Kidney epithelial cell (primary cell): ENCODE data around the gene GOPC. TPM values are rescaled to one million over a fixed set of nuclear protein-coding genes. Genes with fewer than 3 reads are reported as not detected.

Experiments used
- DNase-seq: peaks from one replicate; pipeline ENCODE4 v3.0.0-alpha.2; 2010; ENCODE audit warnings: low read depth
- H3K27me3 ChIP-seq: 2 replicates; pipeline ENCODE4 v1.6.0; 2011; ENCODE audit warnings: low read length; ENCODE audit not compliant: control insufficient read depth, insufficient read depth
- H3K36me3 ChIP-seq: 2 replicates; pipeline ENCODE4 v1.5.1; 2011; ENCODE audit warnings: low read length; ENCODE audit not compliant: control insufficient read depth, insufficient read depth
- H3K4me3 ChIP-seq: 2 replicates; pipeline ENCODE4 v1.5.1; 2011; ENCODE audit warnings: low read depth, mild to moderate bottlenecking, control low read depth, low read length
- CTCF ChIP-seq: IDR thresholded peaks from 2 replicates; pipeline ENCODE4 v1.5.1; 2011; ENCODE audit warnings: mild to moderate bottlenecking, moderate library complexity, low read length, control low read depth, inconsistent platforms; ENCODE audit not compliant: insufficient read depth, poor library complexity, severe bottlenecking
- total RNA-seq: library from RNA; depleted of rRNA; stranded (reverse); fragments of >200 nt; gene quantifications from 2 replicates; pipeline ENCODE4 v1.2.3, GENCODE V29; 2015

The GOPC gene
- total RNA-seq, 1 donor from 2014 or later: 25.9 TPM

- H3K4me3 ChIP-seq: no peak overlapping the region
- H3K36me3 ChIP-seq: no peaks in the 10 kb centered on the region
- no peak for TF ChIP-seq CTCF
- no peaks in the 10 kb centered on the region for H3K27me3 ChIP-seq
- no peak for DNase-seq
Measured at GRCh38 chr6:117534974-117535373, 67.3 kb downstream of the GOPC start.

DNA sequence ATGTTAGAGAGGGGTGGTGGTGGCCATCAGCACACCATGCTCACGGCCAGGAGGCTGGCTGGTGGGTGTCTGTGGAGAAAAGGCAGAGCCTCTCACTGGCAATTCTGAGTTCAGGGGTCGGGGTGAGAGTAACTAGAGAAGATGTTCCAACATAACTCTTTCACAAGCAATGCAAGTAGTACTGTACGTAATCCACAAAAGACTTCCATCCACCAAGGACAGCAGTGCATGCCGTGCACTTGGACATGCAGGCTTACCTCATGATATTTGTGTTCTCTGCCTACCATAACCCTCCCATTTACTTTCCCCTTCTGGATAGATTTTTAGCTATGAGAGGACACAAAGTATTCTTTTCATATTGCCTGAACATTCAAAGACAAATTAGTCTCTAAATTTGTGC lies 68.5 kb downstream of the GOPC start:
- DNase-seq: no peak
- Histone ChIP-seq H3K27me3 (no peaks in the 10 kb centered on the region), H3K36me3 (no peaks in the 10 kb centered on the region), H3K4me3 (no peak overlapping the region)
- TF ChIP-seq CTCF: no peak

- H3K4me3 ChIP-seq: no peak overlapping the region
Measured at GRCh38 chr6:117531809-117532725, 70.2 kb downstream of the GOPC start.

DNA sequence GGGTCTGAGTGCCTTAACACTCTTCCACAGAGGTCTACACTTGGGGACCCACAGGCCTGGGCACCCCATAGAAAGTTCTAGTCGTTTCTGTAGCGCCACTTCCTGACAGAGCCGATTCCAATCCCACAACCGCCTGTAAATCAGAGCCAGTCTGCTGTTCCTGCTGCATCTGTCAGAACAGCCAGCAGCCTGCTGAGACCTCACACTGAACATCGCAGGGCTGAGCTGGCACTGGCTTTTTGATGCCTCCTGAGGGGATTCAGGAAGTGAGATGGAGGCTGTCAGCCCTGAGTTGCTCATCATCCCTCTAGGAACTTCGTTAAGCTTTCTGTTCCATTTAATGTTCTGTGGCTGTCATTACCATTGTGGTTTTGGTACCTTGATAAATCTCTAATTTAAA lies 71.0 kb downstream of the GOPC start:
- no peak for TF ChIP-seq CTCF
- DNase-seq: no peak
- no peaks in the 10 kb centered on the region for H3K36me3 ChIP-seq

More at GRCh38 chr6:117531809-117532725, 70.2 kb downstream of the GOPC start:
- Histone ChIP-seq H3K36me3 (no peaks in the 10 kb centered on the region), H3K27me3 (no peaks in the 10 kb centered on the region)
- DNase-seq: no peak
- TF ChIP-seq CTCF: no peak

DNA sequence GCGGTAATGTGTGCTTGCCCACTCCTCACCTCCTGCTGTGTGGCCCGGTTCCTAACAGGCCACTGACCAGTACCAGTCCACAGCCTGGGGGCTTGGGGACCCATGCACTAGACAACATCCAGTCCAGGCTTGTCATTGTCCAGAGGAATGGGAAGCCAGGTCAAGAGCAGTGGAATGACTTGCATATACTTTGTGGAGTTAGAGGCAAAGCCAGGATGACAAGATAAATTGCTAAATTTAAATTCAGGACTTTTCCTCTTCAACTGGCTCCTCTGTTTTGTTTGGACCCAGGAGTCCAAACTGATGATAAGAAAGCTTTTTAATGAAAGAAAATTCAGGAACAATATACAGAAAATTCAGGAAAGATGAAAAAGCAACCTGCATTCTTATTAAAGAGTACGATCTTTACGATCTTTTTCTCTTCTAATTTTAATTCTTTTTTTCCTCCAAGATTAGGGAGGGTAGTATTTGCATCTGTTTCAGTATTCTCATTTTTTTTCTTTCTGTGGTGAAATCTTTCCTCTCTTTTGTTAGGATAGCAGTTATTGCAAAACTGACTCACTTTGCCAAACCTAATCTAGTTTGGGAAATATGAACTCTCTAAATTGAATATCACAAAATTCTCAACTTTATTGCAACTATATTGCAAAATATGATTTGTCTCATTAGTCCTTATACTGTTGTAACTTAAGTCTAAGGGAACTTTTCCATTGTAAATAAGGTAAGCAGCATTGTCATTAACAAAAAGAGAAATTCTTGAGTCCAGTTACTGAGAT lies 71.7 kb downstream of the GOPC start:
- H3K27me3 ChIP-seq: no peaks in the 10 kb centered on the region
- H3K36me3 ChIP-seq: no peaks in the 10 kb centered on the region
- DNase-seq: no peak
- H3K4me3 ChIP-seq: no peak overlapping the region
- no peak for TF ChIP-seq CTCF

More for the DNA sequence above, 71.0 kb downstream of the GOPC start:
- Histone ChIP-seq H3K4me3 (no peak overlapping the region), H3K27me3 (no peaks in the 10 kb centered on the region)
